Activated CD4-positive, alpha-beta memory T cell treated with anti-CD3 and anti-CD28 coated beads for 36 hours (primary cell): ENCODE results near the gene AFF3. TPM values are rescaled to one million over a fixed set of nuclear protein-coding genes. Genes with fewer than 3 reads are reported as not detected.

Experiments
- CTCF ChIA-PET: fragments of 350-600 bp; sonication (Branson Sonifier 250); formaldehyde crosslinking; loops from one replicate; lab custom pipeline; 2021; ENCODE audit warnings: antibody characterized with exemption, inconsistent platforms; lab: Charles Lee
- POLR2A ChIA-PET: fragments of 350-600 bp; sonication (Branson Sonifier 250); formaldehyde crosslinking; loops from one replicate; lab custom pipeline; 2021; ENCODE audit warnings: antibody characterized with exemption; lab: Charles Lee
- DNase-seq: peaks from one replicate; pipeline ENCODE4 v3.0.0-alpha.2; 2020
- H3K27ac Mint-ChIP-seq: one replicate; pipeline ENCODE4 v1.8.0; 2021; ENCODE audit warnings: mixed read lengths
- H3K27me3 Mint-ChIP-seq: one replicate; pipeline ENCODE4 v1.8.0; 2021; ENCODE audit warnings: mixed read lengths
- H3K36me3 Mint-ChIP-seq: one replicate; pipeline ENCODE4 v1.8.0; 2021; ENCODE audit warnings: mixed read lengths
- H3K4me1 Mint-ChIP-seq: one replicate; pipeline ENCODE4 v1.8.0; 2021; ENCODE audit warnings: low read depth, mixed read lengths
- H3K4me3 Mint-ChIP-seq: one replicate; pipeline ENCODE4 v1.8.0; 2021; ENCODE audit warnings: mild to moderate bottlenecking, mixed read lengths
- H3K9me3 Mint-ChIP-seq: one replicate; pipeline ENCODE4 v1.8.0; 2021; ENCODE audit warnings: mixed read lengths
- intact Hi-C: fragments of 100-400 bp; cut with micrococcal nuclease; formaldehyde crosslinking; loops from one replicate; pipeline ENCODE4 v1.15.1; 2023
- total RNA-seq, 2 experiments: library from RNA; stranded (reverse); gene quantifications; one replicate each; pipeline ENCODE4 v1.2.3, GENCODE V29; 2021

Gene AFF3
- total RNA-seq, 2 experiments from 2014 or later = 0.22 to 0.59 TPM

DNA sequence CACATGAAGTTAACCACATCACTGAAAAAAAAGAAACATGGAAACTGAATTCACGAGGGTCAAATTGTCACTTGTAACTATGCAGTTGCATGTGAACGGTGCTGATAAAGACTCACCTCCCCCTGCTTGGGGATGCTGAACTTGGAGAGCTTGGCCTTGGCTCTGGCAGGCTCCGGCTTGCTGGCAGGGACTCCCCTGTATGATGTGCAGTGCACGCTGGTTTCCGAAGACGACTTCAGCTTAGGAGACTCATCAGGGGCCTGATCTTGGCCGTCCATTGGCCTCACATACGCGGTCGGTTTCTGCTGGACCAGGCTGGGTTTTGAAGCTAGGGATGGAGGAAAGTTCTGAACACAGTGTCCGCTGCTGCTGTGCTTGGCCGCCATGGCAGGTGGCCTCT lies 135.9 kb downstream of the AFF3 start:
- Mint-ChIP-seq H3K27me3 (peaks cover 1% of the 10 kb centered on the region), H3K36me3 (no peaks in the 10 kb centered on the region), H3K27ac (no peak overlapping the region), H3K4me3 (no peak overlapping the region), H3K4me1 (no peaks in the 10 kb centered on the region), H3K9me3 (no peaks in the 10 kb centered on the region)
- CTCF ChIA-PET = no interaction called here
- DNase-seq = no peak
- POLR2A ChIA-PET = no interaction called here
- intact Hi-C loops = no loop called here

DNA sequence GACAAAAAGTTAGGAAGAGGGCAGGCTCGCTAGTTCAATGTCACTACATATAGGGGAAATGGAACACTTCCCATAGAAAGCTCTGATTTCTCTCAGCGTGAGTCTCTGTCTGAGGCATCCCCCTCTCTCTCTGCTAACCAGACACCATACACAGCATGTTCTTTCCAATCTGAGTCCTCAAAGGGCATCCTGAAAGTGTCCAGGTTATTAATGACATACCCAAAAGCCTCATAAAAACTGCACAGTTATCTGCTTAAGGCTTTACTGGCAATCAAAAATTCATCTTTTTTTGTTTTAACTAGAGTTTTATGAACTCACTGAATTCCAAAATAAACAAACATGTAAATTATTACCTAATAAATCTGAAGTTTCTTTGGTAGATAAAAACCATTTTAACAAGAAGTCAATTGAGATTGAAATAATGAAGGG lies 137.4 kb downstream of the AFF3 start:
- POLR2A ChIA-PET = no interaction called here
- Mint-ChIP-seq H3K27ac (no peak overlapping the region), H3K36me3 (no peaks in the 10 kb centered on the region), H3K4me1 (peaks cover 6% of the 10 kb centered on the region), H3K4me3 (no peak overlapping the region), H3K27me3 (peaks cover 1% of the 10 kb centered on the region), H3K9me3 (no peaks in the 10 kb centered on the region)
- no peak for DNase-seq
- CTCF ChIA-PET = no interaction called here
- intact Hi-C loops = no loop called here

DNA sequence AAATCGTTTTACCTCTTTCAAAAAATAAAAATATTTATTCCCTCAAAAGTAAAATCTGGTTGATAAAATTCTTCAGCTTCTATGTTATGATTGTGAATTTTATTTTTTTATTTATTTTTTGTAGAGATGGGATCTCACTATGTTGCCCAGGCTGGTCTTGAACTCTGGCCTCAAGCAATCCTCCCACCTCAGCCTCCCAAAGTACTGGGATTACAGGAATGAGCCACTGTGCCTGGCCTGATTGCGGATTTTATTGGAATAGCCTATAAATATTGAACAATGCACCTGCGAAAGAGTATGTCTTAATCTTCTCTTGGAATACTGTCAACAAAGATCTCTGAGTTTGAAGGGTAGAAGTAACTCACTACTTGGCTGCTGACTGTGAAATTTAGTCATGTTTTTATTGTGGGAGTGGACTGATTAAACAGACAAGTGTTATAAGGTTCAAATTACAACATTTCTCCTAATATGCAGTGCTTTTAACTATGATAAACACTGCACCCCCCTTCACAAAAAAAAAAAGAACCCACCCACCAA lies 138.0 kb downstream of the AFF3 start:
- Mint-ChIP-seq H3K27me3 (peaks cover 1% of the 10 kb centered on the region), H3K4me3 (no peak overlapping the region), H3K9me3 (no peaks in the 10 kb centered on the region), H3K36me3 (no peaks in the 10 kb centered on the region), H3K4me1 (peaks cover 6% of the 10 kb centered on the region), H3K27ac (no peak overlapping the region)
- DNase-seq = no peak
- ChIA-PET POLR2A (no interaction called here), CTCF (no interaction called here)
- intact Hi-C loops = no loop called here

DNA sequence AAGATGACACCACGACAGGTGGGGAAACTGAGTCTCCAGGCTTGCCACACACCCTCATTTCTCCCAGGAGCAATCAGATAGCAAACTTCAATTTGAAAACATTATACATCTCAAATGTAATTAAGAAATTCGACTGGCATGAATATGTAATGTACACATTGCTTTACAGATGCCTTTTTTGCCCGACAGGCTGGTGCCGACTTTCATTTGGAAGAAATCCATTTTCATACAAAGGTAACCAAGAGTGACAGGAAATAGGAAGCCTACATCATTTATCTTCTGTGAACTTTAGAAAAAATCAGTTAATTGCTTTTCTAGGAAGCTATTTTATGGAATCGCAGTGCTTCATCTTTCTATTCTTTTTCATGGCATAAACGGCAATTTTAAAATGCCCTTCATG lies 140.3 kb downstream of the AFF3 start:
- H3K36me3 Mint-ChIP-seq = no peaks in the 10 kb centered on the region

DNA sequence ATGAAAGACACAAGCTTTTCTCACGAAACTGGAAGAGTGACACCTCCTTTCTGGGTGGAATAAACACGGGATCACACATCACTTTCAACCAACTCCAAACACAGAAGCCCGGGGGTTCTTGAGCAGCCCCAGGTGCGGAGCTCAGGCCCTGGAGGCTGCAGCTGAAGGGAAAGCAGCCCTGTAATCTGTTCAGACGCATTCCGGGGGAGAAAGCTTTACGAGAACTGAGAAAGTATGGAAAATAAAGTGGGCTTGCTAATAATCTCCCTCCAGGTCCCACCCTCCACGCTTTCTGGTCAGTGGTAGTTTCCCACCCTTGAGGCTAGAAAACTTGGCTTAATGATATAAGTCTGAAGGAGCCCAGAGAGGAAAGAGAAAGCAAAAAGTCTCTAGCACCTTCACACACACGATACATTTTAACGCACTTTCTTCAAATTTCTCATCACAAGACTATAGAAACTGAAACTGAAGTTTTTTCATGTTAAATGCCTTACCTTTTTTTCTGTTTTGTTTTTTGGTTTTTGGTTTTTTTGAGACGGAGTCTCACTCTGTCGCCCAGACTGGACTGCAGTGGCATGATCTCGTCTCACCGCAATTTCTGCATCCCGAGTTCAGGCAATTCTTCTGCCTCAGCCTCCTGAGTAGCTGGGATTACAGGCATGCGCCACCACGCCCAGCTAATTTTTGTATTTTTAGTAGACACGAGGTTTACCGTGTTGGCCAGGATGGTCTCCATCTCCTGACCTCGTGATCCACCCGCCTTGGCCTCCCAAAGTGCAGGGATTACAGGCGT lies 141.3 kb downstream of the AFF3 start:
- DNase-seq = no peak
- no peaks in the 10 kb centered on the region for H3K9me3 Mint-ChIP-seq
- H3K4me3 Mint-ChIP-seq = peak overlapping the region; percentile 45
- intact Hi-C loops = no loop called here
- ChIA-PET POLR2A (no interaction called here), CTCF (no interaction called here)
- H3K4me1 Mint-ChIP-seq = peaks cover 6% of the 10 kb centered on the region
- no peak overlapping the region for H3K27ac Mint-ChIP-seq
- H3K27me3 Mint-ChIP-seq = peaks cover 1% of the 10 kb centered on the region
- no peaks in the 10 kb centered on the region for H3K36me3 Mint-ChIP-seq

More for the DNA sequence above, 140.3 kb downstream of the AFF3 start:
- Mint-ChIP-seq H3K4me1 (peaks cover 6% of the 10 kb centered on the region), H3K4me3 (no peak overlapping the region), H3K27me3 (peaks cover 1% of the 10 kb centered on the region), H3K27ac (no peak overlapping the region), H3K9me3 (no peaks in the 10 kb centered on the region)
- ChIA-PET POLR2A (no interaction called here), CTCF (no interaction called here)
- no peak for DNase-seq
- intact Hi-C loops = no loop called here

DNA sequence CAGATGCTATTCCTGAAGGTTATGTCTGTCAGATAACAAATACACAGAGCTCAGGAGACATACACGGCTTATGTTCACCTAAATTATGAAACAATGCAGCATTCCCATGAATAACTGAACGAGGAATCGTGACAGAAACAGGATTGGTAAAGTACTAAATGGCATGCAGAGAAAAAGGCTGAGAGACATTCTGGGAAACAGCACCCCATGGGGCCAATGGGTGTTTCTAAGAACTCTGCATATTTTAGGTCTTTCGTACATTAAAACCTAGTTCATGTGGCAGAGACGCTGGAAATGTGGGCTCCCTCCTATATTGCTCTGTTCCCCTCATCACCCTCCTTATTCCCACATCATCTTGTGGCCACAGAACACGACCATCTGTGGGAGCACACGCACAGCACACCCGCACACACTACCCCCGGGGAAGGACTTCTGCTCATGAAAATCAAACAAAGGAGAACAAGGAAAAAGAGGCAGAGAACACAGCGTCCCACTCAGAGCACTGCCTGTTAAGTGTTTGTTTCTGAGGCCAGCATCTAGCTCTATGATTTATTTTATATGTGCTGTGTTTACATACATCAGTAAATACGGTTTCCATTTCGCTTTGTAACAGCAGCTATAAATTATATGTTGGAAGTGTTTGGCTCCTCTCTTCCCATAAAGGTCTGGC lies 143.6 kb downstream of the AFF3 start:
- DNase-seq = no peak
- CTCF ChIA-PET = no interaction called here
- no peaks in the 10 kb centered on the region for H3K27me3 Mint-ChIP-seq
- no peak overlapping the region for H3K4me3 Mint-ChIP-seq
- peaks cover 6% of the 10 kb centered on the region for H3K4me1 Mint-ChIP-seq
- no peaks in the 10 kb centered on the region for H3K36me3 Mint-ChIP-seq
- no peak overlapping the region for H3K27ac Mint-ChIP-seq
- POLR2A ChIA-PET = no interaction called here
- H3K9me3 Mint-ChIP-seq = no peaks in the 10 kb centered on the region
- intact Hi-C loops = no loop called here

DNA sequence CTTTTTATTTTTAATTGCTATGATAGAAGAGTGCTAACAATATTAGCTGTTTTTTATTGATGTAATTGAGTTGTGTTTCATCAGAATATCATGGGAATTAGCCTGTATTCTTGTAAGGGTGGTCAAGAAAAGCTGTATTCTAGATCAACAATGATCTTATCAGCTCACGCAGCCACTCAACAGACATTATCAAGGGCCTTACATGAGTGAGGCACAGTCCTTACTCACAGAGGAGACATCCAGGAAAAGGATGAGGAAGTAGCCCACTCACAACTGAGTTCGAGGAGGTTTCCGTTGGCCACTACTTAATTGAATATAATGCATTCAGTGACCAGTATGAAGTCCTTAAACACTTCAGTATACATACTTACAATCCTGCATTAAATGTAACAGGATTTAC lies 152.5 kb downstream of the AFF3 start:
- intact Hi-C loops = no loop called here
- Mint-ChIP-seq H3K4me1 (no peaks in the 10 kb centered on the region), H3K27ac (no peak overlapping the region), H3K9me3 (no peaks in the 10 kb centered on the region), H3K36me3 (no peaks in the 10 kb centered on the region), H3K27me3 (no peaks in the 10 kb centered on the region), H3K4me3 (no peak overlapping the region)
- no peak for DNase-seq
- POLR2A ChIA-PET = no interaction called here
- CTCF ChIA-PET = no interaction called here

DNA sequence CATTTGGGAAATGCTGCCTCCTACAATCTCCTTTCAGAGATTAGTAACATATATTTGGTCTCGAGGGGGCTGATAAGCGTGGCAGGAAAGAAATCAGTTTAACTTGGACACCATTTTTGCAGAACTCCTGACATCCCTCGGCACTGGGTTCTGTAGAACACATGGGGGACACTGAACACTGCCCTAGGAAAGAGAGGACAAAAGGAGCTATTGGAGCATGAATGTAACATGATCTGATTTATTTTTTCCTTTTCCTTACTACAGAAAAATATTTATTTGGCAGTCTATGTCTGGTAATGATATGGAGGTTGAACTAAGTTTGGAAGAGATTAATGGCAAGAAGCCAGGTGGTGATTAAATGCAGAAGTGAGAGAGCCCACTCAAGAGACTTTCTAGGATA lies 153.8 kb downstream of the AFF3 start:
- H3K4me1 Mint-ChIP-seq = no peaks in the 10 kb centered on the region
- intact Hi-C loops = no loop called here
- H3K27ac Mint-ChIP-seq = no peak overlapping the region
- no peaks in the 10 kb centered on the region for H3K36me3 Mint-ChIP-seq
- no peak overlapping the region for H3K4me3 Mint-ChIP-seq
- H3K27me3 Mint-ChIP-seq = no peaks in the 10 kb centered on the region
- no peaks in the 10 kb centered on the region for H3K9me3 Mint-ChIP-seq
- POLR2A ChIA-PET = no interaction called here
- CTCF ChIA-PET = no interaction called here
- no peak for DNase-seq

DNA sequence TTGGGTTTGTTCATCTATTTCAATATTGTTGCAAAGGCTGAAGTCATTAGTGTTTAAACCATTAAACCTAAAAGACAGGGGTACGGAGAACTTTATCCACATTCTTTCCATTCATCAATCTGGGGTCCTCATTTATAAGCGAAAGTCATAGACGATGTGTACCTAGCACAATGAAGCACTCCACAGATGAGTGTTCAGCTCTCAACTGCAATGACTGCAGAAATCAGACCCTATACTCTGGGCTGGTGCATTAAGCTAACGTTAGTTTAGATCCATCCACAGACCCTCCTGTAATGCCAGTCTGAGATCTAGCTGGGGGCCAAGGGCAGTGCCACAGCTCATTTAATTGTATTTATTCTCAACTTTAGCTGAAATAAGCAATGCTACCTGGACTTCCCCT lies 155.2 kb downstream of the AFF3 start:
- POLR2A ChIA-PET = no interaction called here
- Mint-ChIP-seq H3K4me1 (no peaks in the 10 kb centered on the region), H3K27ac (no peak overlapping the region), H3K27me3 (no peaks in the 10 kb centered on the region), H3K4me3 (no peak overlapping the region), H3K9me3 (no peaks in the 10 kb centered on the region), H3K36me3 (no peaks in the 10 kb centered on the region)
- intact Hi-C loops = no loop called here
- CTCF ChIA-PET = no interaction called here
- DNase-seq = no peak

DNA sequence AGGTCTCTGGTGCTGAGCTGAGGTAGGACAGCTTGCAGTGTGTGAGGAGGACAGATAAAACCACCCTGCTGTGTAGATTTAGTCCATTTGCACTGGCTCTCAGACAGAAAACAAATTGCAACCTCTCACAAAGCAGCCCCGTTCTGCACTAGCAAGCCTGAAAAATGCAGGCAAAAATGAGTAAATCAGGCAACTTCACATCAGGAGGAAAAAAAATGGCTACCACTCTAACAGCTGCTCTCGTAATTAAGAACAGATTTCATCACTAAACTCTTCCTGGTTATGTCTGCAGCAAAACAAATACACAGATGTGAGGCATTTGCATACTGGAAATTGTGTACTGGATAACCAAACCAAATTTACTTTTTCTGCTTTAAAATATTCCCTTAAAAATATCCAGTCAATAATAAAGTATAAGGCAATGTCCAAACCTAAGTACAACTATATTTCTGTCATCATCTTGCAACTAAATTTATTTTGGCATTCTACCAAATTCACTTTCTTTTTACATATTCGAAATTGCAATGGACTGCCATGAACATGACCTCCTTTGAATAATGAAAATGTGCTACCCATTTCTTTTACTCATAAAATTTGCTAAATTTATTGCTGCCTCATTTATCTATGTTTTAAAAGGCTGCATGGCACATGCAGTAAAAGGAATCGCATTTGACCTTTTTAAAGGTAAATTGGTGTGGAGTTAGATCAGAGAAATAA lies 157.4 kb downstream of the AFF3 start:
- intact Hi-C loops = no loop called here
- Mint-ChIP-seq H3K27ac (no peak overlapping the region), H3K36me3 (no peaks in the 10 kb centered on the region), H3K4me3 (no peak overlapping the region), H3K27me3 (no peaks in the 10 kb centered on the region), H3K9me3 (no peaks in the 10 kb centered on the region), H3K4me1 (no peaks in the 10 kb centered on the region)
- POLR2A ChIA-PET = no interaction called here
- CTCF ChIA-PET = no interaction called here
- DNase-seq = no peak

DNA sequence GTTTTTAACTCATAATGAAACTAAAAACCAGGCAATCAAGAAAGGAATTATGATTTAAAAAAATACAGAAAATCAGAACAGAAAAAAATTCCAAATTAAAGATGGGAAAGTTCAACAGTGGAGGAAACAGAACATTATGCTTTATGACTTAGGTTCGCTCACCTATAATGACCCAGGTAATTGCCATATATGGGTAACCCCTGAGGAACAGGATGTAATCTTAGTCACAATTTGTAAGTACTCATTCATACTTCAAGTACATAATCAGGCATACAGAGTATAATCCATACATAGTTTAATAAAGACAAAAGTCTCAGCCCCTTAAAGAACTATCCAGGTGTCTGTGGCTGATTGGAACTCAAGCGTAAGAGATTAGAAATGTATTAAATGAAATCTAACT lies 159.6 kb downstream of the AFF3 start:
- ChIA-PET POLR2A (no interaction called here), CTCF (no interaction called here)
- intact Hi-C loops = no loop called here
- Mint-ChIP-seq H3K4me3 (no peak overlapping the region), H3K27me3 (no peaks in the 10 kb centered on the region), H3K36me3 (no peaks in the 10 kb centered on the region), H3K27ac (no peak overlapping the region), H3K9me3 (no peaks in the 10 kb centered on the region), H3K4me1 (no peaks in the 10 kb centered on the region)
- DNase-seq = no peak

DNA sequence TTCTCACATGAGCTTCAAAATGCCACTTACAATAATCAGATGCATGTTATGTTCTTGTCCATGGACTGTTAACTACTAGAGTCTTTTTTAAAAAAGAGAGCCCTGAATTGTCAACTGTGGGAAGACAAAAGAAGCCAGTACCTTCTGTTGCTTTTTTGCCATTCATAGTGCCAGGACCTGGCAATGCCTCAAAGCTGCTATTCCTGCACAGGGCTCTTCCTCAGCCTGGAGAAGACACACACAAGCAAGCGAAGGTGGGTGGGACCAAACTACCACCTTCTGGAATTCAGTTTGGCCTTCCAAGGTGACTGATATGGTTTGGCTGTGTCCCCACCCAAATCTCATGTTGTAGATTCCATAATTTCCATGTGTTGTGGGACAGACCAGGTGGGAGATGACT lies 160.6 kb downstream of the AFF3 start:
- Mint-ChIP-seq H3K36me3 (no peaks in the 10 kb centered on the region), H3K9me3 (no peaks in the 10 kb centered on the region), H3K27me3 (no peaks in the 10 kb centered on the region), H3K27ac (no peak overlapping the region), H3K4me3 (no peak overlapping the region), H3K4me1 (no peaks in the 10 kb centered on the region)
- ChIA-PET CTCF (no interaction called here), POLR2A (no interaction called here)
- intact Hi-C loops = no loop called here
- no peak for DNase-seq
